ENCODE data around the gene RAB34.

The RAB34 gene

DNA sequence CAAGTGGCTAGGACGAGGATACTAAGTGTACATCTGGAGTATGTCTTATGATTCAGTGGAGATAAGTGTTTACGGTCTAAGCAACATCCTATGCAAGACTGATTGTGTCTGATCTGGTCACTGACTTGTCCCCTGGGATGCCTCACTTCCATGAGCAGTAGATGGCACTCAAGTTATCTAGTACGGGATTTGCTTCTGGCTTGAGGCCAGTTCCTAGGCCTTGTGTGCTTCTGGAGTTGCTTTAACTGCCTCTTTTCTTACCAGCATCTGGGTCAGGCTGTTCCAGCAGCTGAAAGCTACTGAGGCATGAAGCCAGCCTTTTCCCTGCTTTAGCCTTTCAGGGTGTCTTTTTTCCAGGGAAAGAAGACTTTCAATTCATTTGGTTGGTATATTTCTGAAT lies 32.7 kb downstream of the RAB34 start:
- DNase-seq (ENCODE audit: low read depth), result no peak

DNA sequence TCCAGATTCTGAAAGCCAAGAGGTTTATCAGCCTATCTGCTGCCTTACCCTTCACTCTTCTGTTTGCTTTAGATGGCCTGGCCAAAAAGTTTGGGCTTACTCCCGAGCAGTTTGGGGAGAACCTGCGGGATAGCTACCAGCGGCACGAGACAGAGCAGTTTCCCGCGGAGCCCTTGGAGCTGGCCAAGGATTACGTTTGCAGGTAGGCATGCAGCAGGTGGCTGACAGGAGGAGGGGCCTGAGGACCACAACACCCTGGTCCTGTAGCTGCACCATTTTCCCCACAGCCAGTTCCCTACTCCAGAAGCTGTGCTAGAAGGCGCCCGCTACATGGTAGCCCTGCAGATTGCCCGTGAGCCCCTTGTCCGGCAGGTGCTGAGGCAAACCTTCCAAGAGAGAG lies 35.0 kb downstream of the RAB34 start:
- DNase-seq (ENCODE audit: low read depth), result no peak

DNA sequence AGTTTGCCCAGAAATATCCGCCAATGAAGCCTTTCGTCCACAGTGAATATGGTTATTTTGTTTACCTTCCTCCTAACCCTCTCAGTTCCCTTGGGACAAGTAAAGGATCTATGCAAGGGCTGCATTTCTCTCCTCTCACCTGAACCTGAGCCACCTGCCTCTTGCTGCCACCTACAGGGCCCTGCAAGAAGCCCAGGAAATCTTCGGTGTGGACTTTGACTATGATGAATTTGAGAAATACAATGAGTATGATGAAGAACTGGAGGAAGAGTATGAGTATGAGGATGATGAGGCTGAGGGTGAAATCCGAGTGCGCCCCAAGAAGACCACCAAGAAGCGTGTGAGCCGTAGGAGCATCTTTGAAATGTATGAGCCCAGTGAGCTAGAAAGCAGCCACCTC lies 41.7 kb downstream of the RAB34 start:
- DNase-seq (ENCODE audit: low read depth), result no peak

DNA sequence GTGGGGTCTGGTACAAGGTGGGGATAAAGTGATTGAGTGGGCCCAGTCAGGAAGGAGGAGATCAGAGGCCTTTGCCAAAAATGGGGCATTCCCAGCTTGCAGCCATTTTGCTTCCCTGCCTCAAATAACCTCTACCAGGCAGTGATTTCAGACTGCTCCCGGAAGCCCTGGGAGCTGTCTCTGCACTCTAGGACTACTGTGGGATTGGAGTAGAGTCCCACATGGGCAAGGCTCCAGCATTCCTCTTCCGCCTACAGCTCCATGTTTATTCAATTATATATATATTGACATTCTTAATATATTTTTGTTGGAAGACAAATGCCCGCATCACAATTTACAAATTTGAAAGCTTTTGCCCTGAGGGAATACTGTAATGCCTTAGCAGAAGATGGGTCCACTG lies 42.2 kb downstream of the RAB34 start:
- no peak for DNase-seq (ENCODE audit: low read depth)

DNA sequence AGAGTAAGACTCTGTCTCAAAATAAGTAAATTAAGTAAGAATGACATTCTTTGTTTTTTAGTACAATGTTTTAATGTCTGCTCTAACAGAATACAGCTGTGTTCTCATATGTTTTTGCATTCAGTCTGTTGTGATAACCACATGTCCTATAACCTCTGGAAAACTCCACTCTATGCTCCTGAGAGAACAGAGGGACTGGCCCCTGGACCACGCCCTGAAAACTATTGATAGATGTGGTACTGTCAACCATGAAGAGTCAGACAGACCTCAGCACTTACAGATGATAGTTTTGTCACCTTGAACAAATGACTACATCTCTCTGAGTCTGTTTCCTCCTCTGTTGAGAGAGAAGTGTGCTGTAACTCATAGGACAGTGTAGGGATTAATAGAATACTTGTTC lies 47.8 kb downstream of the RAB34 start:
- no peak for DNase-seq (ENCODE audit: low read depth)

DNA sequence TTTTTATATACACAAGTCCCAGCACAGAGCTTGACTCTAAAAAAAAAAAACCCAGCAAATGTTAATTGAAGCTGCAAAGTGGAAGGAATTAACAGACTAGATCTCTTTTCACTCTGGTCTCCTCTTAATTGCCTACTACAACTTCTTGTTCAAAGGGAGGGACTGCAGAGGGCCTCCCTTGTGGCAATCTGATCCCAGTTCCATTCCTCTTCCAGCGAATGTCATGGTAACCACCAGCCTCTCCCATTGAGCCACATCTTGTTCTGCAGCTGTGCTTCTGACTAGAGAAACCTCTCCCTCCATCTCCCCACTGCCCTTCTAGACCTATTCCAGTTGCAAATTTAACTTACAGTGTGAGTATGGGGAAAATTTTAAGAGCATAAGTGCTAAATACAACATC lies 49.8 kb downstream of the RAB34 start:
- no peak for DNase-seq (ENCODE audit: low read depth)

DNA sequence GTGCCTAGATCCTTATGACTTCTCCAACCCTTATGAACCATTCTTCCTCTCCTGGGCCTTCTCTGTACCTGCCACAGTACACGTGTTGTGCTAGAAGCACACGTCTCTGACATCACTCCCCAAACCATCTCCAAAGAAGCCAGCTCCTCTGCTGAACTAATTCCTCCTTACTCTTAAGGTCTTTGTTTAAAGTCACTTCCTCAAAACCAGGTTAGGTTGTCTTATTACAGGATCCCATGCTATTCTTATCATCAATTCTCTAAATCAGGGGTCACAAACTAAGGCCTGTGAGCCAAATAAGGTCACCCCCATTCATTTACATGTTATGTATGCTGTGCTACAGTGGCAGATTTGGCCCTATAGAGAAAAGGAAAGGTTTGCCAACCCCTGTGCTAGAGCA lies 51.7 kb downstream of the RAB34 start:
- no peak for DNase-seq (ENCODE audit: low read depth)

Measured in activated T-cell treated with anti-CD3 and anti-CD28 coated beads for 1 hour (primary cell).